ENCODE results near the gene RND1. TPM values are rescaled to one million over a fixed set of nuclear protein-coding genes. Genes with fewer than 3 reads are reported as not detected.

RND1 gene
- polyA plus RNA-seq, 3 donors: 0.40 to 0.49 TPM; not detected in 1

GRCh38 chr12:48883305-48884161 is 17.9 kb upstream of the RND1 start:
- Histone ChIP-seq H3K4me1 (ENCODE audit: control insufficient read depth in 1 of 2, insufficient read depth in 2 of 2, low read length in 2 of 2) (no peaks in the 10 kb centered on the region), H3K36me3 (replicated peaks in 1 of 2; ENCODE audit: control insufficient read depth in 1 of 2, insufficient read depth in 2 of 2, low read length in 2 of 2) (no peaks in the 10 kb centered on the region), H3K79me2 (ENCODE audit: insufficient read depth, low read length) (no peaks in the 10 kb centered on the region), H3K27ac (ENCODE audit: low read depth in 1 of 2, low read length in 2 of 2) (no peak overlapping the region), H3K4me2 (replicated peaks; ENCODE audit: extremely low read depth, low read length, poor library complexity, severe bottlenecking) (no peak overlapping the region), H3K9me3 (replicated peaks in 1 of 2; ENCODE audit: control insufficient read depth in 1 of 2, insufficient read depth in 1 of 2, low read length in 2 of 2) (no peaks in the 10 kb centered on the region), H3K4me3 (replicated peaks in 1 of 3; ENCODE audit: low read depth in 2 of 3, low read length in 3 of 3) (no peak overlapping the region), H3K9ac (ENCODE audit: insufficient read depth, low read length, poor library complexity, severe bottlenecking) (no peak overlapping the region), H2AFZ (ENCODE audit: insufficient read depth, low read depth, low read length, poor library complexity, severe bottlenecking) (no peak overlapping the region), H3K27me3 (ENCODE audit: control insufficient read depth in 2 of 2, insufficient read depth in 2 of 2, low read length in 2 of 2) (peaks cover 16 to 23% of the 10 kb centered on the region in 2 donors), H4K20me1 (ENCODE audit: insufficient read depth, low read length) (no peaks in the 10 kb centered on the region)
- DNase-seq: no peak
- 93% methylated on average over 2 of the region's 13 CpGs for WGBS (ENCODE audit: insufficient coverage)
- peaks cover 0 to 3% (median 0%) of the 10 kb centered on the region in 7 donors for H3K9me3 Mint-ChIP-seq
- H3K4me3 Mint-ChIP-seq: no peak overlapping the region
- intact Hi-C loops (cut with micrococcal nuclease): no loop called here
- TF ChIP-seq CTCF (IDR thresholded peaks at IDR 0.05): no peak
- H3K4me1 Mint-ChIP-seq: peaks cover 6% of the 10 kb centered on the region
- H3K36me3 Mint-ChIP-seq: no peaks in the 10 kb centered on the region
- H3K27ac Mint-ChIP-seq: no peak overlapping the region
- peaks cover 22 to 43% (median 28%) of the 10 kb centered on the region in 3 donors for H3K27me3 Mint-ChIP-seq (ENCODE audit: low read depth in 3 of 3)

- WGBS (ENCODE audit: insufficient coverage): no CpG with 5 or more reads among the region's 3 CpGs
- Histone ChIP-seq H3K36me3 (replicated peaks in 1 of 2; ENCODE audit: control insufficient read depth in 1 of 2, insufficient read depth in 2 of 2, low read length in 2 of 2) (no peaks in the 10 kb centered on the region), H3K4me1 (ENCODE audit: control insufficient read depth in 1 of 2, insufficient read depth in 2 of 2, low read length in 2 of 2) (no peaks in the 10 kb centered on the region), H3K27ac (ENCODE audit: low read depth in 1 of 2, low read length in 2 of 2) (no peak overlapping the region), H3K79me2 (ENCODE audit: insufficient read depth, low read length) (no peaks in the 10 kb centered on the region), H3K27me3 (ENCODE audit: control insufficient read depth in 2 of 2, insufficient read depth in 2 of 2, low read length in 2 of 2) (peaks cover 16 to 23% of the 10 kb centered on the region in 2 donors), H3K4me3 (replicated peaks in 1 of 3; ENCODE audit: low read depth in 2 of 3, low read length in 3 of 3) (no peak overlapping the region), H3K9ac (ENCODE audit: insufficient read depth, low read length, poor library complexity, severe bottlenecking) (no peak overlapping the region), H3K4me2 (replicated peaks; ENCODE audit: extremely low read depth, low read length, poor library complexity, severe bottlenecking) (no peak overlapping the region), H2AFZ (ENCODE audit: insufficient read depth, low read depth, low read length, poor library complexity, severe bottlenecking) (no peak overlapping the region), H4K20me1 (ENCODE audit: insufficient read depth, low read length) (no peaks in the 10 kb centered on the region), H3K9me3 (replicated peaks in 1 of 2; ENCODE audit: control insufficient read depth in 1 of 2, insufficient read depth in 1 of 2, low read length in 2 of 2) (no peaks in the 10 kb centered on the region)
- no peak overlapping the region for H3K27ac Mint-ChIP-seq
- no peak overlapping the region for H3K4me3 Mint-ChIP-seq
- DNase-seq: no peak
- intact Hi-C loops (cut with micrococcal nuclease): no loop called here
- H3K27me3 Mint-ChIP-seq (ENCODE audit: low read depth in 3 of 3): peaks cover 22 to 44% (median 28%) of the 10 kb centered on the region in 3 donors
- peaks cover 6% of the 10 kb centered on the region for H3K4me1 Mint-ChIP-seq
- peaks cover 0 to 3% (median 0%) of the 10 kb centered on the region in 7 donors for H3K9me3 Mint-ChIP-seq
- TF ChIP-seq CTCF (IDR thresholded peaks at IDR 0.05): no peak
- H3K36me3 Mint-ChIP-seq: no peaks in the 10 kb centered on the region
These were observed 17.3 kb upstream of the RND1 start for GRCh38 chr12:48882972-48883304.

All from CD14-positive monocyte (primary cell).